Endothelial cell of umbilical vein (primary cell): ENCODE results near the gene MYOG. TPM values are rescaled to one million over a fixed set of nuclear protein-coding genes. Genes with fewer than 3 reads are reported as not detected.

Experiments used
- BruUV-seq: library from RNA; stranded (reverse); fragments of 400-500 nt; replicated peaks from 2 replicates; lab custom pipeline; 2021; lab: Mats Ljungman, UMichigan
- CTCF ChIA-PET: fragments of 300-600, 350-600 bp; sonication (Branson Sonifier 250); formaldehyde crosslinking; loops from one replicate; lab custom pipeline; 2021; ENCODE audit warnings: antibody characterized with exemption, inconsistent platforms; lab: Charles Lee
- POLR2A ChIA-PET: fragments of 300-600, 350-600 bp; sonication (Branson Sonifier 250); formaldehyde crosslinking; loops from one replicate; lab custom pipeline; 2021; ENCODE audit warnings: antibody characterized with exemption, inconsistent platforms; lab: Charles Lee
- DNase-seq: peaks from one replicate; pipeline ENCODE4 v3.0.0-alpha.2; 2011; ENCODE audit warnings: low read depth, low spot score
- FAIRE-seq: peaks from 2 replicates; lab custom pipeline; 2011; peaks lifted over from hg19 to GRCh38; lab: Jason Lieb, UNC
- H2AFZ ChIP-seq: 2 replicates; pipeline ENCODE4 v1.6.0; 2012; ENCODE audit warnings: low read depth, low read length, control low read depth, inconsistent platforms
- H3K27ac ChIP-seq: 2 replicates; pipeline ENCODE4 v1.5.1; 2011; ENCODE audit warnings: low read depth, mild to moderate bottlenecking, control low read depth, low read length, moderate library complexity; ENCODE audit not compliant: insufficient read depth
- H3K27me3 ChIP-seq, 2 experiments: 2 replicates each; pipeline versions ENCODE4 v1.6.0 to v1.6.1; 2011; ENCODE audit warnings: low read length in 2 of 2, mixed read lengths in 1 of 2; ENCODE audit not compliant: control insufficient read depth in 2 of 2, insufficient read depth in 2 of 2
- H3K36me3 ChIP-seq, 2 experiments: 2 replicates in 1 of 2; 3 replicates in 1 of 2; pipeline ENCODE4 v1.5.1; 2011; ENCODE audit warnings: low read length in 2 of 2, mild to moderate bottlenecking in 1 of 2, moderate library complexity in 1 of 2; ENCODE audit not compliant: control insufficient read depth in 2 of 2, insufficient read depth in 2 of 2; ENCODE audit errors: extremely low read depth in 1 of 2
- H3K4me1 ChIP-seq: 3 replicates; pipeline ENCODE4 v1.5.1; 2011; ENCODE audit warnings: mild to moderate bottlenecking, low read length; ENCODE audit not compliant: control insufficient read depth, insufficient read depth; ENCODE audit errors: extremely low read depth
- H3K4me2 ChIP-seq: 2 replicates; pipeline ENCODE4 v1.6.1; 2011; ENCODE audit warnings: low read length, control low read depth, mixed read lengths; ENCODE audit not compliant: insufficient read depth
- H3K4me3 ChIP-seq, 3 experiments: fragments of 200-600 bp in 1 of 3; sonication (generic), shearing (Covaris generic) in 1 of 3; replicated peaks in 1 of 3; 2 replicates each; pipeline ENCODE4 v1.5.1; 2011 to 2016; ENCODE audit warnings: control low read depth in 3 of 3, low read length in 3 of 3, mild to moderate bottlenecking in 2 of 3, inconsistent platforms in 1 of 3, low read depth in 1 of 3, moderate library complexity in 1 of 3; ENCODE audit not compliant: insufficient read depth in 1 of 3
- H3K79me2 ChIP-seq: 2 replicates; pipeline ENCODE4 v1.6.0; 2012; ENCODE audit warnings: low read length, inconsistent platforms; ENCODE audit not compliant: control insufficient read depth, insufficient read depth
- H3K9ac ChIP-seq: replicated peaks from 2 replicates; pipeline ENCODE3; 2011; ENCODE audit warnings: low read length, control low read depth; ENCODE audit not compliant: insufficient read depth; ENCODE audit errors: extremely low read depth
- H3K9me1 ChIP-seq: replicated peaks from 3 replicates; pipeline ENCODE4 v1.6.0; 2011; ENCODE audit warnings: mild to moderate bottlenecking, low read length; ENCODE audit not compliant: control insufficient read depth, insufficient read depth; ENCODE audit errors: extremely low read depth
- H3K9me3 ChIP-seq: replicated peaks from 2 replicates; pipeline ENCODE4 v1.5.1; 2012; ENCODE audit warnings: low read length, inconsistent platforms; ENCODE audit not compliant: control insufficient read depth, insufficient read depth
- H4K20me1 ChIP-seq: replicated peaks from 2 replicates; pipeline ENCODE3; 2011; ENCODE audit warnings: mild to moderate bottlenecking, low read length; ENCODE audit not compliant: control insufficient read depth, insufficient read depth; ENCODE audit errors: extremely low read depth
- CTCF ChIP-seq, 2 donors: IDR thresholded peaks; 1 replicate in 1 of 2; 2 replicates in 1 of 2; pipeline ENCODE4 v1.5.1; 2011; ENCODE audit warnings: low read length in 2 of 2, mild to moderate bottlenecking in 2 of 2, moderate library complexity in 2 of 2, control low read depth in 1 of 2, inconsistent platforms in 1 of 2, low read depth in 1 of 2; ENCODE audit not compliant: insufficient read depth in 1 of 2; ENCODE audit errors: extremely low read depth in 1 of 2
- EZH2 ChIP-seq: IDR thresholded peaks from 2 replicates; pipeline ENCODE4 v1.6.1; 2012; ENCODE audit warnings: borderline replicate concordance, low read depth, mild to moderate bottlenecking, moderate library complexity, low read length, inconsistent platforms; ENCODE audit not compliant: severe bottlenecking
- FOS ChIP-seq: IDR thresholded peaks from 2 replicates; pipeline ENCODE4 v1.6.1; 2011; ENCODE audit warnings: mild to moderate bottlenecking, low read length, moderate library complexity, borderline replicate concordance; ENCODE audit not compliant: insufficient read depth
- GATA2 ChIP-seq: IDR thresholded peaks from 2 replicates; pipeline ENCODE4 v1.7.0; 2011; ENCODE audit warnings: low read depth, mild to moderate bottlenecking, moderate library complexity, mixed read lengths, low read length; ENCODE audit not compliant: insufficient read length, insufficient read depth
- JUN ChIP-seq: IDR thresholded peaks from 2 replicates; pipeline ENCODE4 v1.6.1; 2011; ENCODE audit warnings: borderline replicate concordance, low read depth; ENCODE audit not compliant: insufficient read length, insufficient read depth
- MYC ChIP-seq: IDR thresholded peaks from one replicate; pipeline ENCODE4 v1.6.1; 2011; ENCODE audit warnings: mild to moderate bottlenecking, low read depth, low read length
- POLR2A ChIP-seq: IDR thresholded peaks from 2 replicates; pipeline ENCODE4 v1.6.1; 2012; ENCODE audit warnings: low read depth, mild to moderate bottlenecking, control low read depth, low read length
- POLR2AphosphoS5 ChIP-seq: IDR thresholded peaks from 2 replicates; pipeline ENCODE4 v1.6.1; 2012; ENCODE audit warnings: low read depth, mild to moderate bottlenecking, control low read depth, low read length, moderate library complexity; ENCODE audit not compliant: insufficient read depth
- dilution Hi-C: fragments of 300-500 bp; cut with MboI; formaldehyde crosslinking; loops from one replicate; pipeline ENCODE4 v1.15.0; 2019; ENCODE audit warnings: low sequenced_read_pairs; ENCODE audit not compliant: extremely low pct_ligation_motif_present
- intact Hi-C: fragments of 100-400 bp; cut with micrococcal nuclease; formaldehyde crosslinking; loops from one replicate; pipeline ENCODE4 v1.10.0; 2022
- polyA plus RNA-seq, 4 experiments: library from polyadenylated mRNA; depleted of rRNA in 3 of 4; stranded (reverse) in 3 of 4; unstranded in 1 of 4; fragments of >200 nt; gene quantifications; 2 replicates each; pipeline versions ENCODE4 v1.2.1 to v1.2.3, GENCODE V29; 2011 to 2012; ENCODE audit warnings: missing spikeins in 1 of 4
- total RNA-seq: library from RNA; stranded (reverse); gene quantifications from 2 replicates; pipeline ENCODE4 v1.2.3, GENCODE V29; 2021
- TF ChIP-seq, protein P1 (sequence below): IDR thresholded peaks from 2 replicates; pipeline ENCODE4 v1.6.1; 2011; ENCODE audit not compliant: insufficient read depth, insufficient read length

The MYOG gene
- total and polyA plus RNA-seq, 2 donors (not counting 3 experiments of a cell fraction or from before 2014, with no cell fraction given) = not detected

DNA sequence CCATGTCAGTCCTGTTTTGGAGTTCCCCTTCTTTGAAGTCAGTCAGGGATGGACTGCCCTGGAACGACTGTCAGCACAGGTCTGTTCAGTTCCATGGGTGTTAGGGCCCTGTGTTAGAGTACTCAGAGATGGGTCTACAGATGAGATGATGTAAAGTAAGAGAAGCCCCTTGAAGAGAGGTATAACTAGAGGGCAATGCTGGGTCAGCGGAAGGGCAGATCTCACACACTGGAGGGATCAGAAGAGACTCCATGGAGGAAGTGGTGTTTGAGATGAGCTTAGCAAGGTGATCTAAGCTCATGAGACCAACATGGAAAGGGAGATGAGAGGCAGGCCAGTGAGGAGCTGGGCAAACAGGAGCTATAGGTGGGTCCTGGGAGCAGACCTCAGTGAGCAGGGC lies 51.9 kb downstream of the MYOG start:
- FAIRE-seq = no peak

More for the DNA sequence above, 51.9 kb downstream of the MYOG start:
- no peak for DNase-seq
- intact Hi-C loops = loop anchor here (10.0 kb wide), 1 partner anchor 291 kb away; no protein-coding TSS in a partner anchor
- no peak overlapping the region for H3K4me3 ChIP-seq
- POLR2A ChIA-PET = no interaction called here
- no TSS peak for BruUV-seq
- dilution Hi-C loops = no loop called here
- H3K4me1 ChIP-seq = no peaks in the 10 kb centered on the region
- no peak overlapping the region for H3K27ac ChIP-seq
- H3K9me1 ChIP-seq = no peaks in the 10 kb centered on the region
- CTCF ChIA-PET = interaction anchor here (1.1 to 4.5 kb wide), 5 partner anchors 84 to 239 kb away, joined by 3 to 42 read pairs (median 14); no protein-coding TSS in a partner anchor
- no peaks in the 10 kb centered on the region for H3K9me3 ChIP-seq
- H2AFZ ChIP-seq = no peak overlapping the region
- TF ChIP-seq, protein P1, sequence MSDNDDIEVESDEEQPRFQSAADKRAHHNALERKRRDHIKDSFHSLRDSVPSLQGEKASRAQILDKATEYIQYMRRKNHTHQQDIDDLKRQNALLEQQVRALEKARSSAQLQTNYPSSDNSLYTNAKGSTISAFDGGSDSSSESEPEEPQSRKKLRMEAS = no peak
- no peak for TF ChIP-seq POLR2AphosphoS5
- TF ChIP-seq GATA2 = no peak
- TF ChIP-seq POLR2A = no peak
- no peak for TF ChIP-seq JUN
- no peak for TF ChIP-seq MYC
- TF ChIP-seq FOS = no peak
- no peak for TF ChIP-seq EZH2
- TF ChIP-seq CTCF (IDR thresholded peaks at IDR 0.05; ENCODE audit: extremely low read depth in 1 of 2, insufficient read depth in 1 of 2, low read depth in 1 of 2, low read length in 2 of 2) = no peak
- no peak overlapping the region for H3K9ac ChIP-seq
- no peaks in the 10 kb centered on the region for H3K36me3 ChIP-seq
- peaks cover 3 to 23% of the 10 kb centered on the region in 2 experiments for H3K27me3 ChIP-seq
- no peak overlapping the region for H3K4me2 ChIP-seq
- H4K20me1 ChIP-seq = no peaks in the 10 kb centered on the region
- H3K79me2 ChIP-seq = no peaks in the 10 kb centered on the region
